Bronchial epithelial cell (primary cell): ENCODE data around the gene ELMO1. TPM values are rescaled to one million over a fixed set of nuclear protein-coding genes. Genes with fewer than 3 reads are reported as not detected.

Source experiments
- DNase-seq: peaks from one replicate; pipeline ENCODE4 v3.0.0-alpha.2; 2010; ENCODE audit warnings: low read depth
- FAIRE-seq: peaks from 2 replicates; lab custom pipeline; 2011; peaks lifted over from hg19 to GRCh38; lab: Jason Lieb, UNC
- H3K27me3 ChIP-seq: 2 replicates; pipeline ENCODE4 v1.5.1; 2011; ENCODE audit warnings: low read length; ENCODE audit not compliant: control insufficient read depth, insufficient read depth
- H3K36me3 ChIP-seq: 2 replicates; pipeline ENCODE4 v1.5.1; 2011; ENCODE audit warnings: low read length; ENCODE audit not compliant: control insufficient read depth, insufficient read depth
- H3K4me3 ChIP-seq: 2 replicates; pipeline ENCODE4 v1.5.1; 2011; ENCODE audit warnings: mild to moderate bottlenecking, low read depth, low read length, control low read depth
- CTCF ChIP-seq: IDR thresholded peaks from 2 replicates; pipeline ENCODE4 v1.5.1; 2011; ENCODE audit warnings: mild to moderate bottlenecking, moderate library complexity, low read length, control low read depth, inconsistent platforms; ENCODE audit not compliant: insufficient read depth, severe bottlenecking
- total RNA-seq: library from RNA; depleted of rRNA; stranded (reverse); fragments of >200 nt; gene quantifications from 2 replicates; pipeline ENCODE4 v1.2.1, GENCODE V29; 2014

Gene ELMO1
- total RNA-seq, 1 donor from 2014 or later = under 0.01 TPM

- Histone ChIP-seq H3K4me3 (no peak overlapping the region), H3K36me3 (no peaks in the 10 kb centered on the region), H3K27me3 (no peaks in the 10 kb centered on the region)
- FAIRE-seq (no peak), DNase-seq (no peak)
- TF ChIP-seq CTCF = no peak
Measured at GRCh38 chr7:36865019-36865418, 583.6 kb downstream of the ELMO1 start.

- H3K4me3 ChIP-seq = no peak overlapping the region
- TF ChIP-seq CTCF = no peak
- no peaks in the 10 kb centered on the region for H3K27me3 ChIP-seq
- no peaks in the 10 kb centered on the region for H3K36me3 ChIP-seq
- no peak for FAIRE-seq
- no peak for DNase-seq
Measured at GRCh38 chr7:36863901-36864701, 584.6 kb downstream of the ELMO1 start.

GRCh38 chr7:36862771-36863261 is 585.8 kb downstream of the ELMO1 start:
- H3K27me3 ChIP-seq = no peaks in the 10 kb centered on the region
- TF ChIP-seq CTCF = no peak
- no peaks in the 10 kb centered on the region for H3K36me3 ChIP-seq
- H3K4me3 ChIP-seq = no peak overlapping the region
- no peak for FAIRE-seq
- no peak for DNase-seq

- H3K36me3 ChIP-seq = no peaks in the 10 kb centered on the region
- TF ChIP-seq CTCF = no peak
- no peak for DNase-seq
- no peak overlapping the region for H3K4me3 ChIP-seq
- H3K27me3 ChIP-seq = no peaks in the 10 kb centered on the region
- no peak for FAIRE-seq
Measured at GRCh38 chr7:36861656-36862055, 587.0 kb downstream of the ELMO1 start.

GRCh38 chr7:36860681-36861080 is 588.0 kb downstream of the ELMO1 start:
- no peak overlapping the region for H3K4me3 ChIP-seq
- FAIRE-seq = no peak
- H3K36me3 ChIP-seq = no peaks in the 10 kb centered on the region
- no peak for DNase-seq
- TF ChIP-seq CTCF = no peak
- H3K27me3 ChIP-seq = no peaks in the 10 kb centered on the region

- no peak for FAIRE-seq
- no peaks in the 10 kb centered on the region for H3K27me3 ChIP-seq
- no peaks in the 10 kb centered on the region for H3K36me3 ChIP-seq
- DNase-seq = peak; percentile 81
- TF ChIP-seq CTCF = no peak
- no peak overlapping the region for H3K4me3 ChIP-seq
Measured at GRCh38 chr7:36855330-36855729, 593.3 kb downstream of the ELMO1 start.
